Middle frontal gyrus (tissue), 1 donor: Measurements from ENCODE around the gene SPEN.

Source experiments
- DNase-seq: peaks from one replicate; pipeline ENCODE4 v3.0.0-alpha.2; 2015; ENCODE audit warnings: low spot score; ENCODE audit errors: extremely low spot score

Gene SPEN

DNA sequence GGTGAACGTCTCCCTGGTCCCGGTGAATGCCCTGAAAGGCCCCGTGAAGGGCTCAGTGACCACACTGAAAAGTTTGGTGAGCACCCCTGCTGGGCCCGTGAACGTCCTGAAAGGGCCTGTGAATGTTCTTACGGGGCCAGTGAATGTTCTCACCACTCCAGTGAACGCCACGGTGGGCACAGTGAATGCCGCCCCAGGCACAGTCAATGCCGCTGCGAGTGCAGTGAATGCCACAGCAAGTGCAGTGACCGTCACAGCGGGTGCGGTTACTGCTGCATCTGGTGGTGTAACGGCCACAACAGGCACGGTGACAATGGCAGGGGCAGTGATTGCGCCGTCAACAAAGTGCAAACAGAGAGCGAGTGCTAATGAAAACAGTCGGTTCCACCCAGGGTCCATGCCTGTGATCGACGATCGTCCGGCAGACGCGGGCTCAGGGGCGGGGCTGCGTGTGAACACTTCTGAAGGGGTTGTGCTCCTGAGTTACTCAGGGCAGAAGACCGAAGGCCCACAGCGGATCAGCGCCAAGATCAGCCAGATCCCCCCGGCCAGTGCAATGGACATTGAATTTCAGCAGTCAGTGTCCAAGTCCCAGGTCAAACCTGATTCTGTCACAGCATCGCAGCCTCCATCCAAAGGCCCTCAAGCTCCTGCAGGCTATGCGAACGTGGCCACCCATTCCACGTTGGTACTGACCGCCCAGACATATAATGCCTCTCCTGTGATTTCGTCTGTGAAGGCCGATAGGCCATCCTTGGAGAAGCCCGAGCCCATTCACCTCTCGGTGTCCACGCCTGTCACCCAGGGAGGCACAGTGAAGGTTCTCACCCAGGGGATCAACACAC, 86.9 kb downstream of the SPEN start:
- DNase-seq: no peak

- no peak for DNase-seq
Measured at GRCh38 chr1:15935056-15935950, 87.8 kb downstream of the SPEN start.

GRCh38 chr1:15936025-15936424, 88.5 kb downstream of the SPEN start:
- DNase-seq: no peak

DNA sequence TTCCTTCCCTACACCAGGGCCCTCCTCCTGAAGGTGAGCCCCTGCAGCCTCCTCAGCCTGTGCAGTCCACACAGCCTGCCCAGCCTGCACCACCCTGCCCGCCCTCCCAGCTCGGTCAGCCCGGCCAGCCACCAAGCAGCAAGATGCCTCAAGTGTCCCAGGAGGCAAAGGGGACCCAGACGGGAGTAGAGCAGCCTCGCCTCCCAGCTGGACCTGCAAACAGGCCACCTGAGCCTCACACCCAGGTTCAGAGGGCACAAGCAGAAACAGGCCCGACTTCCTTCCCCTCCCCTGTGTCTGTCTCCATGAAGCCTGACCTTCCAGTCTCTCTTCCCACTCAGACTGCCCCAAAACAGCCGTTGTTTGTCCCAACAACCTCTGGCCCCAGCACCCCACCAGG, 89.6 kb downstream of the SPEN start:
- no peak for DNase-seq

DNA sequence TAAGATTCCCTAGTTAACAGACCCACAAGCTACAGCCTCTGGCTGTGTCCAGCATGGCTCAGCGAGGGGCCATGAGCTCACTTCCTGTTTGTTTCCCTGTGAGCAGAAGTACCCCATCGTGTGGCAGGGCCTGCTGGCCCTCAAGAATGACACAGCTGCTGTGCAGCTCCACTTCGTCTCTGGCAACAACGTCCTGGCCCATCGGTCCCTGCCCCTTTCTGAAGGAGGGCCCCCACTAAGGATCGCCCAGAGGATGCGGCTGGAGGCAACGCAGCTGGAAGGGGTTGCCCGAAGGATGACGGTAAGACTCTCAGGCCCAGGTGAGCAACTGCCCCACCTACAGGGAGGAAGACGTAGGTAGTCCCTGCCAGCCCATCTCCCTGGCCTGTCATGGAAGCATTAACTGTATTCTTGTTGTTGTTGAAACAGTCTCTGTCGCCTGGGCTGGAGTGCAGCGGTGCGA, 90.2 kb downstream of the SPEN start:
- DNase-seq: no peak

DNA sequence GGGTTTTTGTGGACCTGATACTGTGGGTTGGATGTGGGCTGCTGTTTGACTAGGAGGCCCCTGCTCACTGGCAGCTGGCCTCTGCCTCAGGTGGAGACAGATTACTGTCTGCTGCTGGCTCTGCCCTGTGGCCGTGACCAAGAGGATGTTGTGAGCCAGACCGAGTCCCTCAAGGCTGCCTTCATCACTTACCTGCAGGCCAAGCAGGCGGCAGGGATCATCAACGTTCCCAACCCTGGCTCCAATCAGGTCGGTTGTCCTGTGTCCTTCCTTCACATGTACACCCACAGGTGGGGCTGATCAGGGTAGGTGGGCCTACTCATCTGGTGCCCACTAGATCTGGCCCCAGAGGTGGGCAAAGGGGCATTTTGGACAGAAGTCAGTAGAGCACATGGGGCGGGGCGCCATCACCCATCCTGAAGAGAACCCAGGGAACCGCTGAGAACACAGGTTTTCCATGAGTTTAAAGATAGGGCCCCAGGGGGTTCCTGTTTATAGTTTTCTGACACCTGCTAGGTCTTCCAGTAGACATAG, 91.2 kb downstream of the SPEN start:
- no peak for DNase-seq

GRCh38 chr1:15939181-15940109, 91.9 kb downstream of the SPEN start:
- DNase-seq: no peak

DNA sequence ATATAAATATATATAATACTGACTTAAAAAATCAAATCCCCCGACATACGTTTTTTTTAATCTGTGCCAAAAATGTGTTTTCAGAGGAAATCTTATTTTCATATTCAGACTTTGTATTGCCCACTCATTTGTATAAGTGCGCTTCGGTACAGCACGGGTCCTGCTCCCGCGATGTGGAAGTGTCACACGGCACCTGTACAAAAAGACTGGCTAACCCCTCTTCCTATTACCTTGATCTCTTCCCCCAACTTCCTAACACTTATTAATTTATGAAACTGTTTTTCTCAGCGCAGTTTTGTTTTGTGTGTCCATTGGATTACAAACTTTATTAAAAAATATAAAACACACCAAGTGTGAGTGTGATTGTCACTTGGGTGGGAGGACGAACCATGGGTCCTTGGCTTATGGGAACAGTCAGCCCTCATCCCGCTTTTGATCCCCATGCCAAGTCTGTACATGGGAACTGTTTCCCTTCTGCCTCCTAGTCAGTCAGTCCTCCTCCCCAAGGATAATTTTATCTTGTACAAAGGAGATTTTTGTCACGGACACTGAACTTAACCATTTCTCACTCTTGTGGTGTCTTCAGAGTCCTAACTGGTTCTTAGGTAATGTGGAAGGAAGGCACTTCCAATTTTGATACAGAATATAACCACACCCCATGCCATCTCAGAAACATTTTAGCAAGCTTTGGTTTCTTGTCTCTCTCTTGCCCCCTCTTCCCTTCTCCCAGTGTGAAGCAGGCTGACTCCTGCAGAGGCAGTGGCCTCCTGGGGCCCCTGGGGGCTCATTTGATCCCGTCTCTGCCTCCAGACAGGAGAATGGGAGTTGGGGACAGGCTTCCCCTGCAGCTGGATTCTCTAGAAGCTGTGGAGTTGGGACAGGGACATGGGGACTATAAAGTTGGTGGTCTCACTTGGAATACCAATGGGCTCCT, 92.9 kb downstream of the SPEN start:
- DNase-seq: no peak

DNA sequence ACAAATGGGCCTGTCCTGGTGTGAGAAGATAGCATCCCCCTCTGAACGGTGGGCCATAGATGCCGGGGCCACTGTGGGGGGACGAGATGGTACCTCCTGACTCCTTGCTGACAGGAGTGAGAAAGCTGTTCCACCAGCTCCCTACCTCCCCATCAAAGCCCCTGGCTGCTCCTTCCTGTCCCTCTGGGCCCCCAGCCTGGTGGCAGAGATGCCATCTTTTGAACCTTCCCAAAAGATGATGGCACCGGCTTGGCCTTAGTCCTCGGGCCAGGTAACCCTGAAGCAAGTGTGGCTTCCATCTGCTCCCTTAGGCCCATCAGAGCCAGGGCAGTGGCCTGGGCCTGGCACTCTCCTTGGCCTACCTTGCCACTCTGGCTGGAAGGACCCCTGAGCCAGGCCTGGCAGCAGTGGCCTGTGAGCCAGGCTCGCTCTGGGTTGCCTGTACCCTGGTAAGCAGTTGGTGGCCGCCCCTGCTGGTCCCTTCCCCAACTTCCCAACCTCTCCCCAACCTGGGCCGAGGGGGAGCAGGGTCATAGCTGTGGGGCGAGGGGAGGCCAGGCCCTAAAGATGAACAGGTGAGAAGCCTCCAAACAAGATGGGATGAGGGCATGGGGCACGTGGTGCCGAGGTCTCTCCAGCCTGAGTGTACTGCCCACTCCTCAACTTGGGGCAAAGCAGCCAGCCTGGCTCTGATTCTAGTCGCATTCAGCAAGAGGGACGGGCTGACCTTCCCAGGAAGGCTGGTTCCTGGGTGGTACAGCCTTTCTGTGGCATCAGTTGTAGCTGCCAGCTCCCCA, 93.7 kb downstream of the SPEN start:
- no peak for DNase-seq

DNA sequence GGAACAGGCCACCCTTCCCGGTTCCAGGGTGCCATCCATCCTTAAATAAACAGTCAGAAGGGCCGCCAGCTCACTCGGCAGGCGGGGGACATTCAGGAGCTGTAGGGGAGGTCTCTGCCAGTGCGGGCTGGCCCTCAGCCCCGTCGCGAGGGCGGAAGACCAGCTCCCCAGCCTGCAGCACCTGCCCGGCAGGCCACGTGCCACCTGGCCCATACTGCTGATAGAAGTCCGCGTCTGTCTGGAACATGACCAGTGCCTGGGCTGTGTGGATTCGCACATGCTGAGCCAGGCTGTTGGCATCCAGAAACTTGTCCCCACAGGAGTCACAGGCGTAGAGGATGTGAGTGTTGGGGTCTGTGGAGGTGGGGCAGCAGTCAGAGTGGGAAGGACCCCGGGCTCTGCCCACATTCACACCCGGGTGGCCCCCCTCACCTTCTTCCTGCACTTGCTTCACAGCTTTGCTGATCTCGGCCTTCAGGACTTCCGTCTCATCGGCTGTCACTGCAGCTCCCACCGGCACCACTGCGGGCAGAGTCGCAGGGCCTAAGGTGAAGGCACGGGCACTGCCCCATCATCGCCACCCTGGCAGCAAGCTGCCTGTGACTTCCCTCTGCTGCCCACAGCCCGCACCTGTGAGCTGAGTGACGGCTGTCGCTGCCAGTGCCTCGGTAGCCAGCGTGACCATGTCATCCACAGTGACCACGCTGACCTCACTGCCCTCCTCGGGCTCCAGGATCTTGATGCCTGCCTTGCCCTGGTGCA, 94.6 kb downstream of the SPEN start:
- DNase-seq: no peak

DNA sequence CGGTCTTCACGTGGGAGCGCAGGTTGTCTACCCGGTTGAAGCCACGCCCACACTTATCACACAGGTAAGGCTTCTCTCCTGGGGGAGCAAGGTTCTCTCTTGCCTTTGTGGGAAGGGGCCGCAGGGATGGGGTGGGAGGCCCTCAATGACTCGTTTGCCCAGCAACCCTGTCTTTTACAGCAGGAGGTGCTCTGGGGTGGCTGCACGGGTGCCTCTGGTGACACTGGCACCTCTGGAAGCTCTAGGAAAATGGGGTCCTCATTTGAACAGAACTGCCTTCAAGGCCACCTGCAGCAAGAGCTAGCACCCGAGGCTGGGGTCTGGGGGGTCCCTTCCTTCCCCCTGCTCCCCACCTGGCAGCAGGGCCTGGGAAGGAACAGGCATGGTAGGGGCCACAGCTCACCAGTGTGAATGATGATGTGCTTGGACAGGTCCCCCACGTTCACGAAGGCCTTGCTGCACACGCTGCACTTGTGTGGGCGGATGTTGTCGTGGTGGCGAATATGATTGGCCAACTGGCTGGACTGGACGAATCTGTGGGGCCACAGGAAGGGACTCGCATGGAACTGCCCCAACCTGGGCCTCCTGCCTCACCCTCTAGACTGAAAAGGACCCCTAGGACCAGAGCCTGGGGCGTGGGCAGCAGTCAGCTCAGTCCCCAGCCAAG, 95.3 kb downstream of the SPEN start:
- no peak for DNase-seq

DNA sequence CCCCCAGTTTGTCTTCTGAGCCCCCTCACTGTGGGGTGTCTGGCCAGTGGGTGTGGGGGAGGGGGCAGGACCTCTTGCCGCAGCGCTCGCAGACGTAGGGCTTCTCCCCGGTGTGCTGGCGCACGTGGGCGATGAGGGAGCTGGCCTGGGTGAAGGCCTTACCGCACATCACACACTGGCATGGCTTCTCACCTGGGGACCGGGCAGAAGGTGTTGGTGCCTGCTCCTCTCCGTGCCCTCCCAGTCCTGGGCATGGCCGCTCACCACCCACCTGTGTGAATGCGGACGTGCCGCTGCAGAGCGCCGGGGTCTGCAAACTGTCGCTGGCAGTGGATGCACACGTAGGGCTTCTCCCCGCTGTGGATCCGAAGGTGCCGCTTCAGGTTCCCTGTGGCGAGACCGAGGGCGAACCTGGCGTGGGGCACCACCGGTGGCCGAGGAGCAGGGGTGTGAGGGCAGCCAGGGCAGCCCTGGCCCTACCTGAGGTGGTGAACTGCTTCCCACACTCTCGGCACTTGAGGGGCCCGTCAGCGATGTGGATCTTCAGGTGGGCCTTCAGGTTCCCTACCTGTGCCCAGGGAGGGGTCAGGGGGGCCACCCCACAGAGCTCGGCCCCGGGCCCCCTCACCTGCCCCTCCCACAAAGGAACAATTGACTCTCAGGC, 96.0 kb downstream of the SPEN start:
- no peak for DNase-seq

- DNase-seq: no peak
Measured at GRCh38 chr1:15943992-15944307, 96.4 kb downstream of the SPEN start.

GRCh38 chr1:15944308-15945010, 97.0 kb downstream of the SPEN start:
- no peak for DNase-seq

GRCh38 chr1:15945011-15945831, 97.7 kb downstream of the SPEN start:
- no peak for DNase-seq
